Stimulated activated CD4-positive, alpha-beta T cell treated with anti-CD3 and anti-CD28 coated beads, Interleukin-12 subunit alpha, Interleukin-12 subunit beta, amount 100 ng/mL, for 4 hours (primary cell): ENCODE results near the gene NNAT.

ENCODE experiments used
- DNase-seq: peaks from one replicate; pipeline ENCODE4 v3.0.0-alpha.2; 2020

The NNAT gene

DNA sequence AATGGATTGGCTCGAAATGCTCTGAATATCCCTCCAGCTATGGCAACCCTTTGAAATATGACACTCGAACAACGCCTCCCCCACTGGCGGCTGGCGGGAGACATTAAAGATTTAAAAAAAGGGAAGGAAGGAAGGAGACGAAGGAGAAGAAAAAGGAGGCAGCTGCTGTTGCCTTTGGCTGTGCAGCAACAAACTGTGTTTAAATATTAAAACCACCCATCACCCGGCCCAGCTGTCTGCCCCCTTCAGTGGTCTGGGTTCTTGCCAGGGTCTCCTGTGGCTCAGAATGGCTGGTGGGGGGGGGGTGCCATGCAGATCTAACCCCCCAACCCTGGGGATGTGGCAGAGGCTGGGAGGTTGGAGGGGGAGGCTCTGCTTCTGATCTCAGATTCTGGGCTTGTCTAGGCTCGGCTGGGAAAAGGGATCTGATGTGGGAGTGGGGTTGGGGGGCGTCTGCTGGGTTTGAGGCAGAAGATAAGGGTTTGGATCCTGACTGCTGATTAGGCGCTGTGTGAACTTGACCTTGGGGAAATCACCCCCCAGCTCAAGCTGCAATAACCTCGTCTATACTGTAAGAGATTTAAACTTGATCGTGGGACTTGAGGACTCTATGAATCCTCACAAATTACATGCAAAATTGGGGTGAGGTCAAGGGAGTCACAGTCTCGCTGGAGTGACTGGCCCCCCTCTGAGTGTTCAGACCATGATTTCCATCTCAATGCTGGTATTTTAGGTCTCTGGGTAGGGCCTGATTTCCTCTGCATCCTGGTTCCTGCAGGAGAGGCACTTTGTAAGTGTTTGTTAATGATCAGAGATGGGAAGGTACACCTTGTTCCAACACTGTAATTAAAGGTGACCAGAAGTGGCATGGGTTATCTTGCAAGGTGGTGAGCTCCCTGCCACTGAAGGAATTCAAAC, 46.9 kb downstream of the NNAT start:
- DNase-seq = no peak

DNA sequence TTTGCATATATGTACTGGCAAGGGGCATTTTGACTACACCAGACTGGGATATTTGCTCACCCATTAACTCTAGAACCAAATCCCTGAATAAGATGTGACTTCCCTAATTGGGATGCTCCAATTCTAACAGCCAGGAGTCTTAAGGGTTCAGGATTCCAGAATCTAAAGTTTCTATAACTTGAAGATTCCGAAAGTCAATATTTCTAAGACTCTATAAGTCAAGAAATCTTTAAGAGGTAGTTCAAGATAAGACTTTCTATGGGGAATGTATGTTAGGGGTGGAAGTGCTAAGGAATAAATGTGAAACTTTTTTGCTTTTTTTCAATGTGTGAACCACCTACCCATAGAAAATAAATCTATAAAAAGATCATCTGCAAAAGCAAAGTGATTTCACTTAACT, 49.4 kb downstream of the NNAT start:
- no peak for DNase-seq

DNA sequence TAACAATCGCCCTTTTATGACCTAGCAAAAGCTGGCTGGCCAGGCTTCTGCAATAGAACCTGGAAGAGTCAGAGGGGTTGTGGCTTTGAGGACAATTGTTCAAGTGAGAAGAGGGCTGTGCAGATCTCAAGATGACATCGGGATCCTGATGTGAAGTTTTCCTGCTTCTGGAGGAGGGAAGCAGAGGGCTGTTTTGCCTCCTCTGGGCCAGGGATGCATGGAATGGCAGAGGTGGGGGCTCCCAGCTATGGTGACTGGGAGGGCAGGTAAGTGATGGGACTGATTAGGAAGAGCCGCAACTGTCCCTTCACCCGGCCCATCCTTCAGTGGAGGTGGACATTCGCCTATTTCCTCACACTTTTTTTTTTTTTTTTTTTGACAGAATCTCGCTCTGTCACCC, 50.0 kb downstream of the NNAT start:
- DNase-seq = no peak
